Neural crest cell (in vitro differentiated cells): ENCODE data around the gene SLC28A3. TPM values are rescaled to one million over a fixed set of nuclear protein-coding genes. Genes with fewer than 3 reads are reported as not detected.
"Not testable (repeated sequence)": the region's sequence is repeated elsewhere in the genome, so short reads cannot be mapped to it uniquely, and the experiment has no call there.

Experiments
- DNase-seq: peaks from one replicate; pipeline ENCODE4 v3.0.0; 2021; ENCODE audit warnings: low read depth, mixed read lengths, low spot score
- H3K27ac Mint-ChIP-seq: one replicate; pipeline ENCODE4 v1.8.0; 2021; ENCODE audit warnings: mild to moderate bottlenecking, mixed read lengths; ENCODE audit not compliant: unreplicated experiment
- H3K27me3 Mint-ChIP-seq: 2 replicates; pipeline ENCODE4 v1.8.0; 2021; ENCODE audit warnings: low read depth, mild to moderate bottlenecking, mixed read lengths
- H3K36me3 Mint-ChIP-seq: 2 replicates; pipeline ENCODE4 v1.8.0; 2021; ENCODE audit warnings: low read depth, mild to moderate bottlenecking, mixed read lengths
- H3K4me1 Mint-ChIP-seq: 2 replicates; pipeline ENCODE4 v1.8.0; 2021; ENCODE audit warnings: mixed read lengths
- H3K4me3 Mint-ChIP-seq: one replicate; pipeline ENCODE4 v1.8.0; 2021; ENCODE audit warnings: mild to moderate bottlenecking, mixed read lengths
- H3K9me3 Mint-ChIP-seq: 2 replicates; pipeline ENCODE4 v1.8.0; 2021; ENCODE audit warnings: mixed read lengths
- total RNA-seq: library from RNA; stranded (reverse); gene quantifications from 2 replicates; pipeline ENCODE4 v1.2.1, GENCODE V29; 2021
- TF ChIP-seq, protein P1 (sequence below): fragments of 200-600 bp; sonication (generic); conservative IDR thresholded peaks from 2 replicates; pipeline ENCODE4 v1.5.0; 2021; ENCODE audit warnings: antibody characterized with exemption, mild to moderate bottlenecking

SLC28A3 gene
- total RNA-seq, 1 donor from 2014 or later: not detected

DNA sequence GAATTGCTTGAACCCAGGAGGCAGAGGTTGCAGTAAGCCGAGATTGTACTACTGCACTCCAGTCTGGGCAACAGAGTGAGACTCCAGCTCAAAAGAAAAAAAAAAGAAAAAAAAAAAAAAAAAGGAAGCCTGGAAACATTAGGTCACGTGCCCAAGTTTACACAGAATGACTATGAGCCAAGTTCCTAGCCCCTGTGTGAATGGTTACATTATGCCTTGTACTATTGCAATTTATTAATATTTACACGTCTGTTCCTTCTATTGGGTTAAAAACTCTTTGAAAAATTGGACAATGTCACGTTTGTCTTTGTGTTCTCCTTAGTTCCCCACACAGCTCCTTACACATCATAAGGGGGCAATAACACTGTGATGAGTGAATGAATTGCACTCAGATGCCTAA, 33.5 kb upstream of the SLC28A3 start:
- no peak for DNase-seq
- no peaks in the 10 kb centered on the region for H3K4me1 Mint-ChIP-seq
- H3K36me3 Mint-ChIP-seq: no peaks in the 10 kb centered on the region
- H3K27me3 Mint-ChIP-seq: no peaks in the 10 kb centered on the region
- H3K9me3 Mint-ChIP-seq: no peaks in the 10 kb centered on the region
- no peak overlapping the region for H3K27ac Mint-ChIP-seq
- H3K4me3 Mint-ChIP-seq: no peak overlapping the region
- TF ChIP-seq, protein P1, sequence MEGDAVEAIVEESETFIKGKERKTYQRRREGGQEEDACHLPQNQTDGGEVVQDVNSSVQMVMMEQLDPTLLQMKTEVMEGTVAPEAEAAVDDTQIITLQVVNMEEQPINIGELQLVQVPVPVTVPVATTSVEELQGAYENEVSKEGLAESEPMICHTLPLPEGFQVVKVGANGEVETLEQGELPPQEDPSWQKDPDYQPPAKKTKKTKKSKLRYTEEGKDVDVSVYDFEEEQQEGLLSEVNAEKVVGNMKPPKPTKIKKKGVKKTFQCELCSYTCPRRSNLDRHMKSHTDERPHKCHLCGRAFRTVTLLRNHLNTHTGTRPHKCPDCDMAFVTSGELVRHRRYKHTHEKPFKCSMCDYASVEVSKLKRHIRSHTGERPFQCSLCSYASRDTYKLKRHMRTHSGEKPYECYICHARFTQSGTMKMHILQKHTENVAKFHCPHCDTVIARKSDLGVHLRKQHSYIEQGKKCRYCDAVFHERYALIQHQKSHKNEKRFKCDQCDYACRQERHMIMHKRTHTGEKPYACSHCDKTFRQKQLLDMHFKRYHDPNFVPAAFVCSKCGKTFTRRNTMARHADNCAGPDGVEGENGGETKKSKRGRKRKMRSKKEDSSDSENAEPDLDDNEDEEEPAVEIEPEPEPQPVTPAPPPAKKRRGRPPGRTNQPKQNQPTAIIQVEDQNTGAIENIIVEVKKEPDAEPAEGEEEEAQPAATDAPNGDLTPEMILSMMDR: no peak

DNA sequence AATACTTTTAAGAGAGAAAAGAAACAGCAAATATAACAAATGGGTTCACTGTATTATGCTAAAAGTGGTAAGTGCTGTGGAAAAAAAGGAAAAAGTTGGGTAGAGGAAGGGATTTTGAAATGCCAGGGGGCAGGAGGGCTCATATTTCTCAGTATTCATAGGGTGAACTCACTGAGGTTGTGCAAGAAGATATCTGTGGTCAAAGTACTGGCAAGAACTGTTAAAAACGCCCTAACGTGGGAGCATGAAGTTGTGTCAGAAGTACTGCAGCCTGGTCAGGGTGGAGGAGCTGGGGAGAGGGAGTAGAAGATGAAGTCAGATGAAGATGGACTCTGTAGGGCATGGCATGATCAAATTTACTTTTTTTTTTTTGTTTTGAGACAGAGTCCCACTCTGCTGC, 31.2 kb upstream of the SLC28A3 start:
- Mint-ChIP-seq H3K36me3 (no peaks in the 10 kb centered on the region), H3K4me1 (no peaks in the 10 kb centered on the region), H3K27ac (no peak overlapping the region), H3K4me3 (no peak overlapping the region), H3K27me3 (no peaks in the 10 kb centered on the region), H3K9me3 (no peaks in the 10 kb centered on the region)
- no peak for DNase-seq
- TF ChIP-seq, protein P1: no peak

GRCh38 chr9:84368601-84369000, 28.0 kb upstream of the SLC28A3 start:
- no peaks in the 10 kb centered on the region for H3K27me3 Mint-ChIP-seq
- no peak overlapping the region for H3K4me3 Mint-ChIP-seq
- no peaks in the 10 kb centered on the region for H3K9me3 Mint-ChIP-seq
- H3K27ac Mint-ChIP-seq: no peak overlapping the region
- no peak for DNase-seq
- H3K4me1 Mint-ChIP-seq: no peaks in the 10 kb centered on the region
- TF ChIP-seq, protein P1: no peak
- no peaks in the 10 kb centered on the region for H3K36me3 Mint-ChIP-seq

DNA sequence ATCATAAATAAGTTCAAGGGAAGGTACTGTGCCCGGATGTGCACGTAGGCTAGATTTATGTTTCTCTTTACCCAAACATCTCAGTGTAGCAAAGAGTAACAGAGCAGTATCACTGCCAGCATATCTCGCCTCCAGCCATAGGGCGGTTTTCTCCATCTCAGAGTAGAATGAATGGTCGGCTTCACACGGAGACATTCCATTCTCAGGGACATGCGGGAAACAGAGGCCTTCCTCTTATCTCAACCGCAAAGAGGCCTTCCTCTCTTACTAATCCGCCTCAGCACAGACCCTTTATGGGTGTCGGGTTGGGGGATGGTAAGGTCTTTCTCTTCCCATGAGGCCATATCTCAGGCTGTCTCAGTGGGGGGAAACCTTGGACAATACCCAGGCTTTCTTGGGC, 27.2 kb upstream of the SLC28A3 start:
- not testable (repeated sequence) for H3K27ac Mint-ChIP-seq

GRCh38 chr9:84366683-84367082, 26.1 kb upstream of the SLC28A3 start:
- Mint-ChIP-seq H3K4me1 (no peaks in the 10 kb centered on the region), H3K36me3 (no peaks in the 10 kb centered on the region), H3K4me3 (no peak overlapping the region), H3K27me3 (no peaks in the 10 kb centered on the region), H3K27ac (no peak overlapping the region), H3K9me3 (no peaks in the 10 kb centered on the region)
- DNase-seq: no peak
- TF ChIP-seq, protein P1: no peak

More for the DNA sequence above, 27.2 kb upstream of the SLC28A3 start:
- H3K4me3 Mint-ChIP-seq, H3K36me3 Mint-ChIP-seq, H3K9me3 Mint-ChIP-seq, H3K4me1 Mint-ChIP-seq, DNase-seq, H3K27me3 Mint-ChIP-seq: not testable (repeated sequence)

GRCh38 chr9:84364894-84365490, 24.4 kb upstream of the SLC28A3 start:
- not testable (repeated sequence) for H3K27me3 Mint-ChIP-seq, DNase-seq, H3K4me3 Mint-ChIP-seq, H3K9me3 Mint-ChIP-seq, H3K36me3 Mint-ChIP-seq, H3K27ac Mint-ChIP-seq, H3K4me1 Mint-ChIP-seq
